NT2/D1 (cell line): ENCODE measurements around the gene CD59.

Source experiments
- DNase-seq: peaks from one replicate; pipeline ENCODE4 v3.0.0-alpha.2; 2011; ENCODE audit warnings: low read depth, low spot score
- H3K27me3 ChIP-seq: 2 replicates; pipeline ENCODE4 v1.6.0; 2011; ENCODE audit warnings: mild to moderate bottlenecking; ENCODE audit not compliant: insufficient read length, insufficient read depth
- H3K36me3 ChIP-seq: 2 replicates; pipeline ENCODE4 v1.6.1; 2011; ENCODE audit warnings: mild to moderate bottlenecking, low read length, mixed read lengths; ENCODE audit not compliant: insufficient read depth, insufficient read length
- H3K4me1 ChIP-seq: 2 replicates; pipeline ENCODE4 v1.5.1; 2011; ENCODE audit not compliant: insufficient read depth, insufficient read length
- H3K4me3 ChIP-seq: 2 replicates; pipeline ENCODE4 v1.5.1; 2011; ENCODE audit warnings: low read depth; ENCODE audit not compliant: insufficient read length
- H3K9ac ChIP-seq: 2 replicates; pipeline ENCODE4 v1.6.0; 2011; ENCODE audit warnings: low read depth; ENCODE audit not compliant: insufficient read length
- H3K9me3 ChIP-seq: 2 replicates; pipeline ENCODE4 v1.5.1; 2011; ENCODE audit warnings: mild to moderate bottlenecking, low read length; ENCODE audit not compliant: insufficient read depth
- SUZ12 ChIP-seq: IDR thresholded peaks from 2 replicates; pipeline ENCODE4 v1.6.1; 2011; ENCODE audit not compliant: insufficient read length, insufficient read depth; ENCODE audit errors: extremely low read depth
- YY1 ChIP-seq: IDR thresholded peaks from 2 replicates; pipeline ENCODE4 v1.6.1; 2011; ENCODE audit not compliant: insufficient read length, insufficient read depth
- ZNF274 ChIP-seq: IDR thresholded peaks from 2 replicates; pipeline ENCODE4 v1.6.1; 2011; ENCODE audit warnings: mild to moderate bottlenecking, low read depth, low read length

CD59 gene

DNA sequence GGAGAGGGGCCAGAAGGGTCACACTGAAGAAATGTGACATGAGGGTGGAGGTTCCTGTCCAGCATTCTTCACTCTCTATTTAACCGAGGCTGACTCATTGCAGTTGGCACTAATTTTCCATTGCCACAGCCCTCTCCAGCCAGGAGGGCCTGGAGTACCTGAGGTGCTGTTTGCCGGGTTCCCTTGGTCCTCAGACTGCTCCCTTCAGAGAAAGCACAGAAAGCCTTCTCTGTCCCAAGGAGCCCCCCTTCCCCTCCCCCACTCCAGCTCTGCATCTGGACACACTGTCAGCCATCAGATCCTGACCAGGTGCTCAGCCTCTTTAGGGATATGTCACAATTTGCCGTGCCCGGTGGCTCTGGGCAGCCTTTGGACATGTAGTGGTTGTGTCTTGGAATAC, 32.4 kb downstream of the CD59 start:
- Histone ChIP-seq H3K4me3 (no peak overlapping the region), H3K27me3 (peaks cover 4% of the 10 kb centered on the region), H3K9ac (no peak overlapping the region), H3K9me3 (no peaks in the 10 kb centered on the region), H3K4me1 (no peaks in the 10 kb centered on the region), H3K36me3 (peaks cover 10% of the 10 kb centered on the region)
- DNase-seq = no peak
- TF ChIP-seq SUZ12 (no peak), YY1 (no peak), ZNF274 (no peak)

DNA sequence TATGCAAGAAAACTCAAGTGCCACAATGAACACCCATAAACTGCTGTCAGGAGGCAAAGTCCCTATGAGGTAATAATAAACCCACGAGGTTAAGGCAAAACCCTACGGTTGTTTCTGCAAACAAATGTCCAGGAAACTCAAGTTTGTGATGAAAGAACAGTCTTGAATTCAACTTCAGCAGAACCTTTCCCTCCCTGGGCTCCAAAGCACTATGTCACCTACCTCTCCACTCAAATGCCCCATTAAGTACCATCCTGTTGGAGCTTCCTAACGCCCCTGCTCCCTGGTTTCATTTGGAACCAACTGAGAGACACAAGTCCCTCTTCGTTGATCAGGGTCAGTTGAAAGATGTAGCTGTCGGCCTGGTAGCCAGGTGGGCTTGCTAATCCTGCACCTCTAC, 33.0 kb downstream of the CD59 start:
- H3K4me1 ChIP-seq = no peaks in the 10 kb centered on the region
- TF ChIP-seq ZNF274 (no peak), YY1 (no peak), SUZ12 (no peak)
- H3K9me3 ChIP-seq = no peaks in the 10 kb centered on the region

DNA sequence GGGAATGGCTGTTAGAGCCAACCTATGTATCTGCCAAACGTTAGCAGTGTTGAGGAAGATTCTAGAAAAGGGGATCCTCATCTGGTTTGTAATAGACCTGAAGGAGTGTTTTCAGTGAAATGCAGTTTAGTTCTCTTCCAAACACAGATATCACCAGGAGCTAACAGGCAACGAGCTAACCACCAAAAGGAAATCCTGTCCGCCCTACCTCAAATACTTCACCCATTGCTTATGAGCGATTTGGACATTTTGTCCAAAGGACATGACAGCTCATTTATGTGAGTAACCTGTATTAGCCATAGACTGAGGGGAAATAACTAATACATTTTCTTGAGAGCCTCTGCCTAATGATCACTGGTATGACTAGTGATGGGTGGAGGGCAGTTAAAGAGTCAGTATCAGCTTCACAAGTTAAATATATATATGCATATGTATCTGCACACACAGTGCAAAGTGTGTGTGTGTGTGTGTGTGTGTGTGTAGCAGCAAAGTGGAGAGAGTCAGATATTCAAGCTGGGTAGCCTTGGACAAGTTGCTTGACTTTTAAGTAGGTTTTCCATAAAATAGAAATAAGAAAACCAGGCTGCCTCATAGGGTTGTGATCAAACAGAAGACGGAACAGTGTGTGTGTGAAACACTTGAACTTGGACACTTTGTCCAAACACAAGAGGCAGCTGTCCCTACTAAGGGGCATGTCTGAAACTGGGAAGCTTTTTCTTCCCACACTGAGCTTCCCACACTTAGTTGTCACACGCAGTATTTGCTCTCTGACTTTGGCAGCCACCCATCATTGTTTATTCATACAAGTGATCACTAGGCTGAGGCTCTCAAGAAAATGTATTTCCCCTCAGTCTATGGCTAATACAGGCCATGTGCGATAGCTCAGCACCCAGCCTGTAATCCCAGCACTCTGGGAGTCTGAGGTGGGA, 34.7 kb downstream of the CD59 start:
- H3K9ac ChIP-seq = peak overlapping the region; percentile 45
- no peaks in the 10 kb centered on the region for H3K9me3 ChIP-seq
- no peak for TF ChIP-seq SUZ12
- TF ChIP-seq YY1 = no peak
- TF ChIP-seq ZNF274 = no peak
- DNase-seq = no peak
- no peaks in the 10 kb centered on the region for H3K4me1 ChIP-seq
- no peak overlapping the region for H3K4me3 ChIP-seq
- H3K27me3 ChIP-seq = peaks cover 4% of the 10 kb centered on the region
- peaks cover 4% of the 10 kb centered on the region for H3K36me3 ChIP-seq

More for the DNA sequence above, 33.0 kb downstream of the CD59 start:
- DNase-seq = no peak
- H3K36me3 ChIP-seq = peaks cover 10% of the 10 kb centered on the region
- H3K9ac ChIP-seq = no peak overlapping the region
- peaks cover 4% of the 10 kb centered on the region for H3K27me3 ChIP-seq
- H3K4me3 ChIP-seq = no peak overlapping the region

DNA sequence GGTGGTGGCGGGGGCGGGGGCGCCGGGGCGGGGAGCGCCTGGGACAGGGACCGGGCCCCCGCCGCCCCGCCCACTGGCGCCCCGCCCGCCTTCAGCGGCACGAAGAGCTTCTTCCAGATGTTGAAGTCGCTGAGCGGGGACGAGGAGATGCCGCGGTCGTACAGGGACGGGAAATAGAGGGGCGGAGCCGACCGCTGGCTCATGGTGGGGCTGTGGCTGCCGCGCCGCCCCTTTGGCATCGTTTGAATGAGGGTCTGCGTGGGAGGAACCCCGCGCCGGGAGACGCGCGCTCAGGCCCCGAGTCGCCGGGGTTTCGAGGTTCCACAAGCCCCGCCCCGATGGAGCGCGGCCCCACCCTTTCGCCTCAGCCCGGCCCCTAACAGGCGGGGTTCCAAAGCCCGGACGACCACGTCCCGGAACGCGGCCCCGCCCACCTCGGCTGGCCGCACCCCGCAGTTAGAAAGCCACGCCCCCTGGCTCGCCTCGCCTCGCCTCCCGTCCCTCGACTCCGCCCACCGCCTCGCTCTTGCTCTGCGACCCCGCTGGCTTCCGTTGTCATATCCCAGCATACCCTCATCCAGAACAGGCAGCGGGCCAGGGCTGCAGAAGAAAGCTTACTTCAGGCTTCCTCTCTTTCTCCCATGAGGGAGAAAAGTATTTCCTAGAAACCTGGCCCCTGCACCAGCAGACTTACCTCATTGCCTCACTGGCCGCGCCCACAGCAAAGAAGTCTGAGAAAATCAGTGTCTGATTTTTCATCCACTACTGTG, 35.5 kb downstream of the CD59 start, which contains the start of gene C11orf91:
C11orf91 (minus strand) TSS at position 325 of the 770 bp plus-strand sequence; CDS start at position 239, 86 bp downstream.
- Histone ChIP-seq H3K4me3 (peak within 1 kb of the TSS; percentile 41), H3K9ac (peak within 1 kb of the TSS; percentile 47), H3K27me3 (peaks cover 4% of the 10 kb centered on the region), H3K4me1 (no peaks in the 10 kb centered on the region), H3K36me3 (peaks cover under 1% of the 10 kb centered on the region), H3K9me3 (no peaks in the 10 kb centered on the region)
- DNase-seq = peak; percentile 76
- TF ChIP-seq ZNF274 (no peak), YY1 (no peak), SUZ12 (no peak)

DNA sequence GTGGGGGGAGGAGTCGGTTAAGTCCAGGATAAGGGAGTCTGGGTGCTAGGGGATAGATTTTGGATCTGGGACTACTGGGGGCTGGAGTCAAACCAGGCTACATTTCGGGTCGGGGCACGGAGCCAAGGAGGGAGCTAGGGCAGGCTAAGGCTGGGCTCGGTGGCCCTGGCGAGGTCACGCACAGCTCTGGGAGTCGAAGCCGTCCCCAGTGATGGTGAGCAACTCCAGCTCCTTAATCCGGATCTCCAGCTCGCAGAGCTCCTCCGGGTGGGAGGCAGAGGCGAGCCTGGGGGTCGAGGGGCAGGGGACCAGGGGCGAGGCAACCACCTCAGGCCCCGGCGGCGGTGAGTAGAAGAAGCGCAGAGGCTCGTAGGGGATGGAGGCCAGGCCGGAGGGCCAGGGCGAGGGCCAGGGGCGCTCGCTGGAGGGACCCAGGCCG, 36.1 kb downstream of the CD59 start:
- Histone ChIP-seq H3K4me3 (peak overlapping the region; percentile 41), H3K27me3 (peaks cover 4% of the 10 kb centered on the region), H3K4me1 (peaks cover 5% of the 10 kb centered on the region), H3K9me3 (no peaks in the 10 kb centered on the region), H3K9ac (peak overlapping the region; percentile 46), H3K36me3 (no peaks in the 10 kb centered on the region)
- no peak for TF ChIP-seq SUZ12
- no peak for TF ChIP-seq YY1
- TF ChIP-seq ZNF274 = no peak
- DNase-seq = no peak

DNA sequence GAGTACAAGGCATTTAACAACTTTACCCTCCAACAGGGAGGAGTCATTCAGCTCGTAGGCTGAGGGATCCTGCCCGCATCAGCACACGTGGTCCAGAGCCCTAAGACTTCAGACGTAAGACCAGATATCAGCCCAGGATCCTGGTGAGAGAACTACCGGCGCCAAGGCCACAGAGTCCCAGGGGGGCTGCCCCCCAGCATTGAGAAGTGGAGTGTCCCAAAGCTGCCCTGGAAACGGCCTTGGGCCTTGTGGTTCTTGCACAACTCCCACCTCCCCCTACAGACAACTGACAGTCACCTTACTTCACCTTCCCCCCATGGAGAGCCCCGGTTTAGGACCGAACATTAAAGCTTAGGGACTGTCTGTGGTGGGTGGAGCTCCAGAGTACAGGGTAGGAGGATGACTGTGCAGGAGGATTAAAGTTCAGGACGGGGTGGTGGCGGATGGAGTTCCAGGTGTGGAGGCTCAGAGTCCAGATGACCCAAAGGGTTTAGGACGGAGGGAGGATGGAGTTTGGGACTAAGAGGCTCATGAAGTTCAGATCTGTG, 36.6 kb downstream of the CD59 start:
- Histone ChIP-seq H3K9me3 (no peaks in the 10 kb centered on the region), H3K36me3 (no peaks in the 10 kb centered on the region), H3K4me1 (peaks cover 5% of the 10 kb centered on the region), H3K4me3 (peak overlapping the region; percentile 41), H3K27me3 (peaks cover 4% of the 10 kb centered on the region), H3K9ac (peak overlapping the region; percentile 46)
- DNase-seq = no peak
- TF ChIP-seq SUZ12 (no peak), YY1 (no peak), ZNF274 (no peak)

DNA sequence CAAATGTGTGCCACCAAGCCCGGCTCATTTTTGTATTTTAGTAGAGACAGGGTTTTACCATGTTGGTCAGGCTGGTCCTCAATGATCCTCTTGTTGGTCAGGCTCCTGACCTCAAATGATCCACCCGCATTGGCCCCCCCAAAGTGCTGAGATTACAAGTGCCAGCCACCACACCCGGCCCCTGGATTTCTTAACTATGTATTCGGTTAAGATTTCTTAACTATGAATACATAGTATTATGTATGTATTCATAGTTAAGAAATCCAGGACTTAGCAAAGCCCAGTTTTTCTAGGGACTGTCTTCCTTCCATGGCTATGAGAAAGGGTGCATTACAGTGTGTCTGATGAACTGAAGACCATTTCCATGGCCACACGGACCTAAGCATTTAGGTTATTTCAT, 37.3 kb downstream of the CD59 start:
- no peak for DNase-seq
- no peaks in the 10 kb centered on the region for H3K9me3 ChIP-seq
- peaks cover 5% of the 10 kb centered on the region for H3K4me1 ChIP-seq
- no peak overlapping the region for H3K9ac ChIP-seq
- H3K36me3 ChIP-seq = no peaks in the 10 kb centered on the region
- peaks cover 4% of the 10 kb centered on the region for H3K27me3 ChIP-seq
- no peak overlapping the region for H3K4me3 ChIP-seq
- TF ChIP-seq YY1 (no peak), SUZ12 (no peak)
